Measurements from ENCODE around the gene PNPLA1.

- TF ChIP-seq POLR2AphosphoS5 (IDR thresholded peaks at IDR 0.05; ENCODE audit: low read depth, low read length), result no peak
- TF ChIP-seq, protein P1, sequence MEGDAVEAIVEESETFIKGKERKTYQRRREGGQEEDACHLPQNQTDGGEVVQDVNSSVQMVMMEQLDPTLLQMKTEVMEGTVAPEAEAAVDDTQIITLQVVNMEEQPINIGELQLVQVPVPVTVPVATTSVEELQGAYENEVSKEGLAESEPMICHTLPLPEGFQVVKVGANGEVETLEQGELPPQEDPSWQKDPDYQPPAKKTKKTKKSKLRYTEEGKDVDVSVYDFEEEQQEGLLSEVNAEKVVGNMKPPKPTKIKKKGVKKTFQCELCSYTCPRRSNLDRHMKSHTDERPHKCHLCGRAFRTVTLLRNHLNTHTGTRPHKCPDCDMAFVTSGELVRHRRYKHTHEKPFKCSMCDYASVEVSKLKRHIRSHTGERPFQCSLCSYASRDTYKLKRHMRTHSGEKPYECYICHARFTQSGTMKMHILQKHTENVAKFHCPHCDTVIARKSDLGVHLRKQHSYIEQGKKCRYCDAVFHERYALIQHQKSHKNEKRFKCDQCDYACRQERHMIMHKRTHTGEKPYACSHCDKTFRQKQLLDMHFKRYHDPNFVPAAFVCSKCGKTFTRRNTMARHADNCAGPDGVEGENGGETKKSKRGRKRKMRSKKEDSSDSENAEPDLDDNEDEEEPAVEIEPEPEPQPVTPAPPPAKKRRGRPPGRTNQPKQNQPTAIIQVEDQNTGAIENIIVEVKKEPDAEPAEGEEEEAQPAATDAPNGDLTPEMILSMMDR (IDR thresholded peaks at IDR 0.05), result no peak
- no peak for TF ChIP-seq REST (IDR thresholded peaks at IDR 0.05; ENCODE audit: insufficient read depth in 1 of 2, low read depth in 2 of 2, low read length in 1 of 2)
Observed at GRCh38 chr6:36267731-36268477, 2.0 kb upstream of the PNPLA1 start.
